ENCODE results near the gene SLC2A4RG.

DNA sequence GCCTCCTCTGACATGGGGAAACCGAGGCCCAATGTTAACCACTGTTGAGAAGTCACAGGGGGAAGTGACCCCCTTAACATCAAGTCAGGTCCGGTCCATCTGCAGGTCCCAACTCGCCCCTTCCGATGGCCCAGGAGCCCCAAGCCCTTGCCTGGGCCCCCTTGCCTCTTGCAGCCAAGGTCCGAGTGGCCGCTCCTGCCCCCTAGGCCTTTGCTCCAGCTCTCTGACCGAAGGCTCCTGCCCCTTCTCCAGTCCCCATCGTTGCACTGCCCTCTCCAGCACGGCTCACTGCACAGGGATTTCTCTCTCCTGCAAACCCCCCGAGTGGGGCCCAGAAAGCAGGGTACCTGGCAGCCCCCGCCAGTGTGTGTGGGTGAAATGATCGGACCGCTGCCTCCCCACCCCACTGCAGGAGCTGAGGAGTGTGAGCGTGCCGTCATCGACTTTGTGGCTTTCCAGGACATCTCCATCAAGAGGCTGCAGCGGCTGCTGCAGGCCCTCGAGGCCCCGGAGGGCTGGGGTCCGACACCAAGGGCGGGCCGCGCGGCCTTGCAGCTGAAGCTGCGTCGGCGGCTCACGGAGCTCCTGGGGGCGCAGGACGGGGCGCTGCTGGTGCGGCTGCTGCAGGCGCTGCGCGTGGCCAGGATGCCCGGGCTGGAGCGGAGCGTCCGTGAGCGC, 41.6 kb upstream of the SLC2A4RG start:
- TF ChIP-seq GATA2 (IDR thresholded peaks at IDR 0.05; ENCODE audit: low read depth, low read length) (no peak), GATA3 (IDR thresholded peaks at IDR 0.05; ENCODE audit: low read depth, low read length) (no peak)
